Chondrocyte (in vitro differentiated cells): Measurements from ENCODE around the gene OR1S1. TPM values are rescaled to one million over a fixed set of nuclear protein-coding genes. Genes with fewer than 3 reads are reported as not detected.

ENCODE experiments used
- DNase-seq: peaks from one replicate; pipeline ENCODE4 v3.0.0; 2021; ENCODE audit warnings: mixed read lengths, low spot score
- H3K27ac Mint-ChIP-seq: one replicate; pipeline ENCODE4 v1.8.0; 2021; ENCODE audit warnings: mild to moderate bottlenecking, moderate library complexity, mixed read lengths; ENCODE audit not compliant: unreplicated experiment
- H3K27me3 Mint-ChIP-seq: 2 replicates; pipeline ENCODE4 v1.8.0; 2021; ENCODE audit warnings: low read depth, mixed read lengths
- H3K36me3 Mint-ChIP-seq: 2 replicates; pipeline ENCODE4 v1.8.0; 2021; ENCODE audit warnings: low read depth, mixed read lengths
- H3K4me1 Mint-ChIP-seq: 2 replicates; pipeline ENCODE4 v1.8.0; 2021; ENCODE audit warnings: low read depth, mild to moderate bottlenecking, mixed read lengths
- H3K4me3 Mint-ChIP-seq: one replicate; pipeline ENCODE4 v1.8.0; 2021; ENCODE audit warnings: mild to moderate bottlenecking, moderate library complexity, mixed read lengths; ENCODE audit not compliant: unreplicated experiment
- H3K9me3 Mint-ChIP-seq: 2 replicates; pipeline ENCODE4 v1.8.0; 2021; ENCODE audit warnings: low read depth, mixed read lengths
- total RNA-seq: library from RNA; stranded (reverse); gene quantifications from 3 replicates; pipeline ENCODE4 v1.2.1, GENCODE V29; 2021
- TF ChIP-seq, protein P1 (sequence below): fragments of 200-600 bp; sonication (generic); IDR thresholded peaks from 2 replicates; pipeline ENCODE4 v1.5.0; 2021; ENCODE audit warnings: antibody characterized with exemption, mild to moderate bottlenecking, moderate library complexity

OR1S1 gene
- total RNA-seq, 1 donor from 2014 or later, result not detected

GRCh38 chr11:58222721-58223120 is 10.2 kb downstream of the OR1S1 start:
- no peak for DNase-seq
- Mint-ChIP-seq H3K27me3 (peaks cover 8% of the 10 kb centered on the region), H3K4me1 (no peaks in the 10 kb centered on the region), H3K27ac (no peak overlapping the region), H3K36me3 (no peaks in the 10 kb centered on the region), H3K4me3 (no peak overlapping the region), H3K9me3 (peaks cover 2% of the 10 kb centered on the region)
- TF ChIP-seq, protein P1, sequence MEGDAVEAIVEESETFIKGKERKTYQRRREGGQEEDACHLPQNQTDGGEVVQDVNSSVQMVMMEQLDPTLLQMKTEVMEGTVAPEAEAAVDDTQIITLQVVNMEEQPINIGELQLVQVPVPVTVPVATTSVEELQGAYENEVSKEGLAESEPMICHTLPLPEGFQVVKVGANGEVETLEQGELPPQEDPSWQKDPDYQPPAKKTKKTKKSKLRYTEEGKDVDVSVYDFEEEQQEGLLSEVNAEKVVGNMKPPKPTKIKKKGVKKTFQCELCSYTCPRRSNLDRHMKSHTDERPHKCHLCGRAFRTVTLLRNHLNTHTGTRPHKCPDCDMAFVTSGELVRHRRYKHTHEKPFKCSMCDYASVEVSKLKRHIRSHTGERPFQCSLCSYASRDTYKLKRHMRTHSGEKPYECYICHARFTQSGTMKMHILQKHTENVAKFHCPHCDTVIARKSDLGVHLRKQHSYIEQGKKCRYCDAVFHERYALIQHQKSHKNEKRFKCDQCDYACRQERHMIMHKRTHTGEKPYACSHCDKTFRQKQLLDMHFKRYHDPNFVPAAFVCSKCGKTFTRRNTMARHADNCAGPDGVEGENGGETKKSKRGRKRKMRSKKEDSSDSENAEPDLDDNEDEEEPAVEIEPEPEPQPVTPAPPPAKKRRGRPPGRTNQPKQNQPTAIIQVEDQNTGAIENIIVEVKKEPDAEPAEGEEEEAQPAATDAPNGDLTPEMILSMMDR, result no peak

GRCh38 chr11:58227956-58228615 is 15.6 kb downstream of the OR1S1 start:
- Mint-ChIP-seq H3K36me3 (no peaks in the 10 kb centered on the region), H3K4me1 (no peaks in the 10 kb centered on the region), H3K27ac (no peak overlapping the region), H3K4me3 (no peak overlapping the region), H3K27me3 (peaks cover 12% of the 10 kb centered on the region), H3K9me3 (no peaks in the 10 kb centered on the region)
- TF ChIP-seq, protein P1, result no peak
- peak; percentile 87 for DNase-seq

DNA sequence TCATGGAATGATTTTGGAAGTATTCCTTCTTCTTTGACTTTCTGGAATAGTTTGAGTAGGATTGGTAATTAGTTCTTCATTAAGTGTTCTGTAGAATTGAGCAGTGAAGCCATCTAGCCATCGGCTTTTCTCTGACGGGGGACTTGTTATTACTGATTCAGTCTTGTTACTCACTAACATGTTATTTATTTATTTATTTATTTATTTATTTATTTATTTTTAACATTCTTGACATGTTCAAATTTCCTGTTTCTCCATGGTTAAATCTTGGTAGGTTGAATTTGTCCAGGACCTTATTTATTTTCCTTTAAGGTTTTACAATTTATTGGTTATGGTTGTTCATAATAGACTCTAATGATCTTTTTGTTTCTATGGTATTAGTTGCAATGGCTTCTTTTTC is 31.4 kb downstream of the OR1S1 start:
- Mint-ChIP-seq H3K4me1 (no peaks in the 10 kb centered on the region), H3K27ac (no peak overlapping the region), H3K27me3 (peaks cover 8% of the 10 kb centered on the region), H3K36me3 (peaks cover 1% of the 10 kb centered on the region), H3K4me3 (no peak overlapping the region), H3K9me3 (peaks cover 26% of the 10 kb centered on the region)
- TF ChIP-seq, protein P1, result no peak
- no peak for DNase-seq

DNA sequence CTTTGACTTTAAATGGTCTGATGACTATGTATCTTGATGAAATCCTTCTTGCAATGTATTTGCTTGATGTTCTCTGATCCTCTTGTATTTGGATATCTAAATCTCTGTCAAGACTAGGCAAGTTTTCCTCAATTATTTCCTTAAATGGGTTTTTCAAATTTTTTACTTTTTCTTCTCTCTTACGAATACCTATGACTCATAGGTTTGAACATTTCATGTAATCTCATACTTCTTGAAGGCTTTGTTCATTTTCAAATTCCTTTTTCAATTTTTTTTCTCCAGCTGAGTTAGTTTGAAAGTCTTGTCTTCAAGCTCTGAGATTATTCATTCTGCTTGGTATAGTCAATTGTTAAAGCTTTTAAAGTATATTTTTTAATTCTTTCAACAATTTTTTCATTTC is 42.4 kb downstream of the OR1S1 start:
- TF ChIP-seq, protein P1, result no peak
- Mint-ChIP-seq H3K4me3 (no peak overlapping the region), H3K27ac (no peak overlapping the region), H3K27me3 (no peaks in the 10 kb centered on the region), H3K36me3 (no peaks in the 10 kb centered on the region), H3K4me1 (no peaks in the 10 kb centered on the region), H3K9me3 (peaks cover 28% of the 10 kb centered on the region)
- DNase-seq, result no peak

GRCh38 chr11:58259983-58260382 is 47.5 kb downstream of the OR1S1 start:
- peaks cover 6% of the 10 kb centered on the region for H3K27me3 Mint-ChIP-seq
- no peak for DNase-seq
- H3K4me1 Mint-ChIP-seq, result no peaks in the 10 kb centered on the region
- H3K4me3 Mint-ChIP-seq, result no peak overlapping the region
- H3K36me3 Mint-ChIP-seq, result no peaks in the 10 kb centered on the region
- H3K27ac Mint-ChIP-seq, result no peak overlapping the region
- H3K9me3 Mint-ChIP-seq, result peaks cover 3% of the 10 kb centered on the region
- TF ChIP-seq, protein P1, result no peak

Other genes starting within 250 kb of the OR1S1 start
- gene OR9Q1, start 188.8 kb upstream of the OR1S1 start, total RNA-seq, result not detected in 3 replicates
- gene OR6Q1, start 181.8 kb upstream of the OR1S1 start, total RNA-seq, result not detected in 3 replicates
- not detected in 3 replicates for gene OR9I1, start 87.2 kb upstream of the OR1S1 start, total RNA-seq
- gene OR9Q2, start 23.6 kb upstream of the OR1S1 start, total RNA-seq, result not detected in 3 replicates
- gene OR1S2, start 8.6 kb upstream of the OR1S1 start, total RNA-seq, result not detected in 3 replicates
- gene OR10Q1, start 16.2 kb downstream of the OR1S1 start, total RNA-seq, result not detected in 3 replicates
- not detected in 3 replicates for gene OR10W1, start 55.5 kb downstream of the OR1S1 start, total RNA-seq
- gene OR5B17, start 146.3 kb downstream of the OR1S1 start, total RNA-seq, result not detected in 3 replicates
- not detected in 3 replicates for gene OR5B3, start 194.2 kb downstream of the OR1S1 start, total RNA-seq
- gene OR5B2, start 215.4 kb downstream of the OR1S1 start, total RNA-seq, result not detected in 3 replicates
- gene OR5B12, start 229.5 kb downstream of the OR1S1 start, total RNA-seq, result not detected in 3 replicates